Gastroesophageal sphincter (tissue), 4 donors: Measurements from ENCODE around the gene GGTA1. TPM values are rescaled to one million over a fixed set of nuclear protein-coding genes. Genes with fewer than 3 reads are reported as not detected.
"Not testable (repeated sequence)": the region's sequence is repeated elsewhere in the genome, so short reads cannot be mapped to it uniquely, and the experiment has no call there.

Source experiments
- ATAC-seq: fragments of 150-250 bp; one replicate; pipeline ENCODE4 v1.9.1; 2016; ENCODE audit warnings: mild to moderate bottlenecking, moderate library complexity
- H3K27ac ChIP-seq, 4 donors: fragments of 200-600 bp; sonication (generic) in 3 of 4; 1 replicate in 3 of 4; 2 replicates in 1 of 4; pipeline ENCODE4 v1.5.1; 2016 to 2019
- H3K27me3 ChIP-seq: fragments of 200-600 bp; sonication (generic); one replicate; pipeline ENCODE4 v1.5.1; 2019
- H3K36me3 ChIP-seq, 2 donors: fragments of 200-600 bp; sonication (generic); one replicate each; pipeline ENCODE4 v1.5.1; 2019; ENCODE audit warnings: control low read depth in 1 of 2
- H3K4me1 ChIP-seq, 3 donors: fragments of 200-600 bp; sonication (generic); 1 replicate in 2 of 3; 2 replicates in 1 of 3; pipeline ENCODE4 v1.5.1; 2016 to 2019; ENCODE audit warnings: control low read depth in 2 of 3
- H3K4me3 ChIP-seq, 2 donors: fragments of 200-600 bp; sonication (generic); one replicate each; pipeline ENCODE4 v1.5.1; 2019; ENCODE audit warnings: mild to moderate bottlenecking in 1 of 2, moderate library complexity in 1 of 2
- H3K9me3 ChIP-seq, 3 donors: fragments of 200-600 bp; sonication (generic); one replicate each; pipeline ENCODE4 v1.5.1; 2017 to 2019; ENCODE audit warnings: control low read depth in 2 of 3
- CTCF ChIP-seq, 4 experiments: fragments of 200-600 bp in 2 of 4; fragments of 450-650 bp in 2 of 4; sonication (generic) in 1 of 4; IDR thresholded peaks; one replicate each; pipeline ENCODE4 v1.5.1; 2017 to 2019; ENCODE audit warnings: antibody characterized with exemption in 4 of 4, mild to moderate bottlenecking in 2 of 4, moderate library complexity in 2 of 4
- EP300 ChIP-seq: sonication (generic); formaldehyde crosslinking; IDR thresholded peaks from one replicate; pipeline ENCODE4 v1.6.1; 2017; ENCODE audit warnings: antibody characterized with exemption, mild to moderate bottlenecking
- POLR2A ChIP-seq, 2 donors: fragments of 450-650 bp; IDR thresholded peaks; one replicate each; pipeline ENCODE4 v1.6.1; 2017; ENCODE audit warnings: antibody characterized with exemption in 2 of 2, mild to moderate bottlenecking in 2 of 2, moderate library complexity in 1 of 2
- POLR2AphosphoS5 ChIP-seq: sonication (generic); formaldehyde crosslinking; IDR thresholded peaks from one replicate; pipeline ENCODE4 v1.6.1; 2017; ENCODE audit warnings: antibody characterized with exemption
- WGBS, 2 donors: methylation state at CpG; one replicate each; pipeline ENCODE4 v1.1.5; 2018; ENCODE audit warnings: low coverage in 1 of 2; 5-methylcytosine and 5-hydroxymethylcytosine counted together
- total RNA-seq, 4 donors: library from RNA; depleted of rRNA; stranded (reverse); fragments of >200 nt; gene quantifications; one replicate each; pipeline ENCODE4 v1.1.0, GENCODE V29; 2016

Gene GGTA1
- total RNA-seq, 4 donors from 2014 or later: 5.1 to 22.2 (median 7.2) TPM

- H3K4me3 ChIP-seq: no peak overlapping the region
- H3K4me1 ChIP-seq: peaks cover 0 to 5% (median 0%) of the 10 kb centered on the region in 3 donors
- no peaks in the 10 kb centered on the region for H3K27me3 ChIP-seq
- no peak for TF ChIP-seq POLR2A (IDR thresholded peaks at IDR 0.05)
- TF ChIP-seq POLR2AphosphoS5: no peak
- no peak for TF ChIP-seq EP300
- TF ChIP-seq CTCF (IDR thresholded peaks at IDR 0.05): no peak
- WGBS, 2 donors: 74 to 80% methylated on average over 2 to 5 of the region's 5 CpGs
- H3K36me3 ChIP-seq: no peaks in the 10 kb centered on the region
- H3K9me3 ChIP-seq: no peaks in the 10 kb centered on the region
- H3K27ac ChIP-seq: no peak overlapping the region
- ATAC-seq: no peak
Measured at GRCh38 chr9:121472446-121472845, 27.2 kb downstream of the GGTA1 start.

GRCh38 chr9:121466142-121466541, 33.5 kb downstream of the GGTA1 start:
- H3K27me3 ChIP-seq: no peaks in the 10 kb centered on the region
- H3K36me3 ChIP-seq: no peaks in the 10 kb centered on the region
- no peak overlapping the region for H3K27ac ChIP-seq
- no peak for ATAC-seq
- H3K4me1 ChIP-seq: peaks cover 0 to 7% (median 0%) of the 10 kb centered on the region in 3 donors
- H3K4me3 ChIP-seq: no peak overlapping the region
- TF ChIP-seq EP300 (no peak), CTCF (IDR thresholded peaks at IDR 0.05) (no peak), POLR2AphosphoS5 (no peak), POLR2A (IDR thresholded peaks at IDR 0.05) (no peak)
- WGBS, 2 donors: 83 to 100% methylated on average over 1 of the region's 1 CpG
- H3K9me3 ChIP-seq: no peaks in the 10 kb centered on the region

GRCh38 chr9:121464968-121465367, 34.7 kb downstream of the GGTA1 start:
- Histone ChIP-seq H3K9me3 (no peaks in the 10 kb centered on the region), H3K27me3 (no peaks in the 10 kb centered on the region), H3K4me3 (no peak overlapping the region), H3K27ac (no peak overlapping the region), H3K36me3 (no peaks in the 10 kb centered on the region), H3K4me1 (peaks cover 0 to 7% (median 0%) of the 10 kb centered on the region in 3 donors)
- TF ChIP-seq EP300 (no peak), POLR2A (IDR thresholded peaks at IDR 0.05) (no peak), POLR2AphosphoS5 (no peak), CTCF (IDR thresholded peaks at IDR 0.05) (no peak)
- WGBS, 2 donors: 58 to 80% methylated on average over 3 to 4 of the region's 4 CpGs
- no peak for ATAC-seq

- 29 to 35% methylated on average over 7 to 10 of the region's 10 CpGs for WGBS, 2 donors
- TF ChIP-seq POLR2AphosphoS5 (no peak), CTCF (IDR thresholded peaks at IDR 0.05) (peak; percentile 42 to 75 (median 55)), EP300 (no peak), POLR2A (IDR thresholded peaks at IDR 0.05) (no peak)
- H3K36me3 ChIP-seq: no peaks in the 10 kb centered on the region
- no peak overlapping the region for H3K27ac ChIP-seq
- H3K9me3 ChIP-seq: no peaks in the 10 kb centered on the region
- no peak overlapping the region for H3K4me3 ChIP-seq
- peak; percentile 51 for ATAC-seq
- no peaks in the 10 kb centered on the region for H3K27me3 ChIP-seq
- H3K4me1 ChIP-seq: peaks cover 0 to 7% (median 0%) of the 10 kb centered on the region in 3 donors
Measured at GRCh38 chr9:121463026-121463807, 36.4 kb downstream of the GGTA1 start.

- H3K36me3 ChIP-seq: no peaks in the 10 kb centered on the region
- no peak overlapping the region for H3K4me3 ChIP-seq
- ATAC-seq: no peak
- no peak overlapping the region for H3K27ac ChIP-seq
- TF ChIP-seq POLR2A (IDR thresholded peaks at IDR 0.05) (no peak), EP300 (no peak), POLR2AphosphoS5 (no peak), CTCF (IDR thresholded peaks at IDR 0.05) (no peak)
- H3K4me1 ChIP-seq: peaks cover 0 to 7% (median 0%) of the 10 kb centered on the region in 3 donors
- 13% methylated on average over 1 of the region's 1 CpG; no CpG with 5 or more reads in 1 of the 2 donors for WGBS, 2 donors
- no peaks in the 10 kb centered on the region for H3K27me3 ChIP-seq
- no peaks in the 10 kb centered on the region for H3K9me3 ChIP-seq
Measured at GRCh38 chr9:121459513-121459912, 40.1 kb downstream of the GGTA1 start.

- H3K9me3 ChIP-seq, ATAC-seq, H3K27me3 ChIP-seq, H3K4me1 ChIP-seq, H3K27ac ChIP-seq, H3K4me3 ChIP-seq, H3K36me3 ChIP-seq: not testable (repeated sequence)
- WGBS, 2 donors: 95 to 96% methylated on average over 4 of the region's 4 CpGs
Measured at GRCh38 chr9:121458449-121458848, 41.2 kb downstream of the GGTA1 start.
